HG02970 (cell line): Measurements from ENCODE around the gene ABCA3.
"Not testable (repeated sequence)": the region's sequence is repeated elsewhere in the genome, so short reads cannot be mapped to it uniquely, and the experiment has no call there.

Experiments used
- ATAC-seq: cut with Tn5 transposase; IDR thresholded peaks from one replicate; pipeline ENCODE4 v1.9.1; 2021; ENCODE audit warnings: mild to moderate bottlenecking, moderate library complexity, moderate number of reproducible peaks; ENCODE audit not compliant: unreplicated experiment, low FRiP score

ABCA3 gene

GRCh38 chr16:2263026-2263425 lies 77.5 kb downstream of the ABCA3 start:
- not testable (repeated sequence) for ATAC-seq

DNA sequence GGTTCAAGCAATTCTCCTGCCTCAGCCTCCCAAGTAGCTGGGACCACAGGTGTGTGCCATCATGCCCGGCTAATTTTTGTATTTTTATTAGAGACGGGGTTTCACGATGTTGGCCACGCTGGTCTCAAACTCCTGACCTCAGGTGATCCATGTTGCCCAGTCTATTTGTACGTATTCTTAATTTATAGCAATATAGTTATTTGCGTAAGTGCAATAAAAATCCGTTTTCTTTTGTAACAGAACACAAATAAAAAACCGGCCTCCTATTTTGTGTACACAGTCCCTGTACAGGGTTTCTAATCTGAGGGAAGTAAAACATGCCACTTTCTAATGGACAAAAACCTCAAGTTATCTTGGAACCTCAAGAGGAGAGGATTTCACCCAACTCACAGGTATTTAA lies 80.3 kb downstream of the ABCA3 start:
- ATAC-seq = no peak

- not testable (repeated sequence) for ATAC-seq
Observed at GRCh38 chr16:2258530-2258929, 82.0 kb downstream of the ABCA3 start.

- ATAC-seq = no peak
Observed at GRCh38 chr16:2257726-2258125, 82.8 kb downstream of the ABCA3 start.

GRCh38 chr16:2256531-2257140 lies 83.9 kb downstream of the ABCA3 start:
- no peak for ATAC-seq

DNA sequence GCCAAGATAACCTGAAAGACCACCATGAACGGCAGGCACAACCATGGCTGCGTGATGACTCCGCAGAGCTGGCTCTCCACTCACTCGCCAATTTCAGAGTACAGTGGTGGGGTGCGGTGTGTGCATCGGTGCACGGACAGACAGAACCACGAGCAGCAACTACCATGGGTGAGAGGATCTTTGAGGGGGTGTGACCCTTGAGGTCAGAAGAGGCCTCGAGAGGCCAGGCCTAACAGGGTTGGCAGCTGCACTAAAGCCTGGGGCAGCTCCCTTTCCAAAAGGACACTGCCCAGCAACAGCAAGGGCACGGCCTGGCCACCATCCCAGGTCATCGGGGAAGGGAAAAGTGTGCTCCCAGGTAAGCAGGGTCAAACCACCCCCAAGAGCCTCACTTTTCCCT lies 87.2 kb downstream of the ABCA3 start:
- no peak for ATAC-seq

DNA sequence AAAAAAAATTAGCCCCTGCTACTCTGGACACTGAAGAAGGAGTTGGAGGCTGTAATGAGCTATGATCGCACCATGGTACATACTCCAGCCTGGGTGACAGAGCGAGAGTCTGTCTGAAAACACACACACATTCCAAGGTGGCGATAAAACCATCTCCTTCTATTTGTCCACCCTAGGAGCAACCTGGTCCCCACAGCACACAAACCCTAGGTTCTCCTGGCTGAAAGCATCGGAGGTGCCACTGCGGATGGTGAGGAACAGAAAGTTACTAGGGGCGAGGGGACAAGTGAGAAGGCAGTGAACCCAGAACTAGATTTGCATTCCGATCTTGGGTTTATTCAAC lies 87.8 kb downstream of the ABCA3 start:
- no peak for ATAC-seq

- peak; percentile 92 for ATAC-seq
Observed at GRCh38 chr16:2251296-2252111, 89.0 kb downstream of the ABCA3 start, which contains the start of gene ECI1. TSS of gene ECI1 (minus strand) at chr16:2251587. CDS start at chr16:2251566, 21 bp downstream.

DNA sequence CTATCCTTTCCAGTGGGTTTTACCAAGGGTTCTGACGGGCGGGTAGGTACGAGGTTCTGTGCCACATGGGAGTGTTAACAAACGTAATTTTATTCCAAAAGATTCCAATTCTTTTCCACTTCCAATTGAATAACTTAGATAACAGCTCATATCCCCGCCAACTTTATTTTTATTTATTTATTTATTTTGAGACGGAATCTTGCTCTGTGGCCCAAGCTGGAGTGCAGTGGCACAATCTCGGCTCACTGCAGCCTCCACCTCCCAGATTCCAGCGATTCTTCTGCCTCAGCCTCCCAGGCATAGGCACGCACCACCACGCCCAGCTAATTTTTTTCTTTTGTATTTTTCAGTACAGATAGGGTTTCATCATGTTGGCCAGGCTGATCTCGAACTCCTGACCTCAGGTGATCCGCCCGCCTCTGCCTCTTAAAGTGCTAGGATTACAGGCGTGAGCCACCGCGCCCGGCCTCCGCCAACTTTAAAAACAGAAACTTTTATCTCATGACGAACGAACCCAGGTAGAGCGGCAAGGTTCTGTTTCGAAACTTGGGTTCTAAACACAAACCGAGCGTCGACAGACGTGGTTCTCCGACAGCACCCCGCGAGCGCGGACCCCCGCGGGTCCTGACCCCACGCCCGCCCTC lies 89.8 kb downstream of the ABCA3 start:
- ATAC-seq = no peak

DNA sequence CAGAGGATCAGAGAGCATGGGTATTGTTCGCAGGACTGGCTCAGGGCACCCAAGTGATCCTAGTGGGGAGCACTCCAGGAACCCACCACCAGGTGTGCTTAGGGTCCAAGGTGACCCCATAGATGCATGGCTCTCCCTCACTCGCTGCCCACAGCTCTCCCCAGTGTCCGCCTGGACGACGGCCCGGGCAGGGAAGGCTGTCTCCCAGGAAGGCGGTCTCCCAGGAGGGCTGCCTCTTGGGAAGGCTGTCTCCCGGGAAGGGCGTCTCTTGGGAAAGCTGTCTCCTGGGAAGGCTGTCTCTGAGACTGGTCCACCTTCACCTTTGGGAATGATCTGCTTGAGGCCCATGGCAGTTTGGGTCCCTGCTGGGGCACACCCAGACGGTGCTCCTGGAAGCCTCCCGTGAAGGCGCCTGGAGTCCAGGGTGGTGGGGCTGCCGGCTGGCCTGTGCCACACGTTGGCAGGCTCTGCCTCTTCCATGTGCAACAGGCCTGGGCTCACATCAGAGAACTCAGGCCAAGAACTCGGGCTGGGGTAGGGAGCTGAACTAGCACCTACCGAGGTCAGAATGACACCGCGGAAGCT lies 94.1 kb downstream of the ABCA3 start:
- no peak for ATAC-seq

DNA sequence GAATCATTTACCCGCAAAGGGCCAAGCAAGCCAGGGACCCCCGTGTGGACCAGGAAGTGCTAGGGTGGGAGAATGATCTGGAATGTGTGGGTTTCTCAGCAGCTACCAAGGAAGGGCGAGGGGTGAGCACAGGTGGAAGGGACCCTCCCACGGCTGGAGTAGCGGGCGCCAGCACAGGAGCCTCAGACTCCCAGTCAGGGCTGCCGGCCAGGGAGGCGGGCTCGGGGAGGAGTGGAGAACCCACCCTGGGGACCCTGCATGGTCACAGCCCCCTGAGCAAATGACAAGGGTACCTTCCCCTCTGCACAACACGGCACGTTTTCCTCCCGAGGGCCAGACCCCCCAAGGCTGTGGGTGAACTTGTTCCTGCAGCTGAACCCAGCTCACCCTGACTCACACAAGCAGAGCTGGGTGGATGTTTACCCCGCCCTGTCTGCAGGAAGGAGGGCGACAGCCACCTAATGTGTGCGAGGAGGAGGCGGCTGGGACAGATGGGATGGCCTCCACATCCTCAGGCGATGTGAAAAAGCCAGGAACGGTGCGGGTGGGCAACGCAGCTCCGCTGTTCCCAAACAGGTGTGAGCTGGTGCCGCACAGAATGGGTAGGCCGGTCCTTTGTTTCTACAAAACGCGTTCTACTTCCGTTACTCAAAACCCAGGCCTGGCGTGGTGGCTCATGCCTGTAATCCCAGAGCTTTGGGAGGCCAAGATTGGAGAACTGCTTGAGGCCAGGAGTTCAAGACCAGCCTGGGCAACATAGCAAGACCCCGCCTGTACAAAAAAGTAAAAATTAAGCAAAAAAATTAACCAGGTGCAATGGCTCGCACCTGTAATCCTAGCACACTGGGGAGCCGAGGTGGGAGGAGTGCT lies 95.4 kb downstream of the ABCA3 start:
- no peak for ATAC-seq

DNA sequence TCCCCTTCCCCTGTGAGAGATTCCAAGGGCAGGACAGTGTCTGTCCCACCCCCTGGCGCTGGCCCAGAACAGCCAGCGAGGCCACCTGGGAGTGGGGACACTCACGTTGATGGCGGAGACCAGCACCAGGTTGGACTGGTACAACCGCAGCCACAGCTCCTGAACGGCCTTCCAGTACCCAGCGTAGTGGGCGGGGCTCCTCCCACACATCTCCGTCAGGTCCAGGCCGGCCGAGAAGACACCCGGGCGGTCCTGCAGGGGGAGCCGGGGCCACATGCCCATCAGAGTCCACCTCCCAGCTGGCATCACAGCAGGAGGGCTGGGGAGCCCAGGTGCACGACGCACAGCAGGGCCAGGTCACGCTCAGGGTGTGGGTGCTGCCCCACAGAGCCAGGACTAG lies 96.2 kb downstream of the ABCA3 start:
- ATAC-seq = no peak

DNA sequence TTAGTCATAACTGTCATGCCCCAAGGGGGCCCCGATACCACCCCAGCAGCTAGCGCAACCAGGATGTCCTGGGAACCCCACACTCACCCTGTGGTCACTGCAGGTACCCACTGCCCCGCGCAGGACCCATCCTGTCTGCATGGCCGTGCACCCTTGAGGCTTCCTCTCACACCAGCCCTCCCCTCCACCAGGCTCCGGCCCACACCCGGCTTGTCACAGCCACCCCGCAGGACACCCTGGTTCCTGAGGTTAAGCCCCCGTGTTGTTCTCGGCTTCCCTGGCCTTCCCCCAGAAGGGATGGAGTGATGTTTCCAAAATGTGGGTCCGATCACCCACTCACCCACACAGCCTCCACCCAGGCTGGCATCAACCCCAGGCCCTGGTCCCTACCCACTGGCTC lies 96.7 kb downstream of the ABCA3 start:
- ATAC-seq = no peak

- no peak for ATAC-seq
Observed at GRCh38 chr16:2243031-2243528, 97.4 kb downstream of the ABCA3 start.

DNA sequence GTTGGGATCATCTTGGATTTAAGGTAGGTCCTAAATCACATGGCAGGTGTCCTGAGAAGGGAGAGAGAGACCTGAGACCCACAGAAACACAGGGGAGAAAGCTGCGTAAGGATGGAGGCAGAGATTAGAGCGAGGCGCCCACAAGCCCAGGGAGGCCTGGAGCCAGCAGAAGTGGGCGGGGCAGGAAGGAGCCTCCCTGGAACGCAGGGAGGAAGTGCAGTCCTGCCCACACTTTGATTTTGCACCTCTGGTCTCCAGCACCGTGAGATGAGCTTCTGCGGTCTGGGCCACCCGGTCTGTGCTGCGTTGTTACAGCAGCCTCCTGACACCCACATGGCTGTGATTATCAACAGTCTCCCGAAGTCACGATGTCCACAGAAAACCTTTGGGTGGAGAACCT lies 97.9 kb downstream of the ABCA3 start:
- ATAC-seq = no peak

GRCh38 chr16:2240331-2240730 lies 100.2 kb downstream of the ABCA3 start:
- not testable (repeated sequence) for ATAC-seq

DNA sequence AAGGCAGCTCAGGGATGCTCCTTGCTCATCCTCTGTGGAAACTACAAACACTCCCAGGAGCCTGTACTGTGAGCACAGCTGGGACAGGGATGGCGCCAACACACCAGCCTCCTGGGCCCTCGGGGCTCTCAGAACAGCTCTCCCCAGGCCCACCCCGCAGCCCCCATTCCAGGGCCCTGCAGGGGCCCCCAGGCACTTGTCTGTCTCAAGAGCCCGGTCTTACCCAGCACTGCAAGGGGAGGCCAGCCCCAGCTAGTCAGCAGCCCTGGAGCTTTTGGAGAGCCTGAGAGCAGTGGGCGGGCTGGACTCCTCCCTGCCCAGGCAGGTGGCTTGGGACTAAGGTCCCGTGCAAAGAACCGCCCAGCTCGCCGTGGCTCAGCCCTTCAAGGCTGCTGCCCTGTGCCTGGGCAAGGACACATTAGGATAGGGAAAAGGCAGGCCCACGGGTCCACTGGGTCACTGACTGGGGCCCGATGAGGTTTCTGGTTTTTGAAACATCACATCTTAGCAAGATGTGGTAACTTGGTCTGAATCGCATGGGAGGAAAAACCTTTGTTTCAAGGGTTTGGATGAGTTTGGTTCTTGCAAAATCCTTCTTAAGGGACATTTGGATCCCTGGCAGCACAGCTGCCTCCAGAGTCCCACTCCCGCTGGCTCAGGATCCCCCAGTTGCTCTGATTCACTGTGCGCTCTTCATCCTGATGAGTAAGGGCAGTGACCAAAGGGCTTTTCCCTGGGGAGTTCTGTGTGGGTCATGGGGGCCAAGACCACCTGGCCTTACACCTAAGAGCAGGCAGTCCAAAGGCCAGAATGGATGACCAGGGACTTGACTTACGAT lies 101.5 kb downstream of the ABCA3 start:
- no peak for ATAC-seq

DNA sequence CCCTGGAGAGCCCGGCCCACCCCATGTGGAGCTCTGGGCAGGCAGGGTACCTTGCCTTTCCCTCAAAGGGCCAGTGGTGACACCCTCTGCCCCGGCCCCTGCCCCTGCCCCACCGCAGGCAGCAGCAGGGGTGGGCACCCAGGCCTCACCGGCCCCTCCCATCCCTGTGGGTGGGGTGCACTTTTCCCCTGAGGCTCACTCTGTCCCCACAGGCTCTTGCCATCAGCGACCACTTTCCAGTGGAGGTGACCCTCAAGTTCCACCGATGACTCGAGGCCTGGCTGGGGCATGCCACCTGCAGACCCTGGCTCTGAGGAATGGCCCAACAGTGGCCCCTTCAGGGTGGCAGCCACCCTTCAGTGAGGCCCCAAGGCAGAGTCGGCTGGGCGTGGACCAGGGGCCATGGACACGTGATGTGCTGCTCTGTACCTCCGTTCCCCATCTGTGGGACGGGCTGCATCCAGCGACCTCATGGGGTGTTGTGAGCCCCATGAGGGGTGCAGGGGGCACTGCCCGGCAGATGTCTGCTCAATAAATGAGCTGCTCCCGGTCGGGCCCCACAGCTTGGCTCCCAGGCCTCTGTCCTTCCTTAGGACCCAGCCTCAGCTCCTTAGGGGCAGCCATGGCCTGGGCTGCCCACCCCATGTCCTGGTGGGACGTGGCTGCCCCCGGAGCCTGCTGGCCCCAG lies 102.2 kb downstream of the ABCA3 start:
- no peak for ATAC-seq
